K562 (cell line): ENCODE measurements around the gene CMSS1. TPM values are rescaled to one million over a fixed set of nuclear protein-coding genes. Genes with fewer than 3 reads are reported as not detected.

Source experiments
- ATAC-seq: fragments of 200-7000 bp; cut with Tn5 transposase; 3 replicates; pipeline ENCODE4 v1.9.1; 2020; ENCODE audit warnings: moderate library complexity
- BruUV-seq: library from RNA; stranded (reverse); fragments of 400-500 nt; replicated peaks from 2 replicates; lab custom pipeline; 2021; lab: Mats Ljungman, UMichigan
- CTCF ChIA-PET: fragments of 300-600 bp; formaldehyde crosslinking; extraction: SDS; loops from one replicate; lab custom pipeline; 2021; ENCODE audit warnings: low intra/inter-chr PET ratio; lab: Yijun Ruan, JAX
- POLR2A ChIA-PET: fragments of 300-600, 350-650 bp; sonication (Branson Sonifier 250); formaldehyde crosslinking; extraction: SDS; loops from one replicate; lab custom pipeline; 2021; ENCODE audit warnings: antibody characterized with exemption, inconsistent platforms; lab: Yijun Ruan, JAX
- DNase-seq, 4 experiments: peaks; one replicate each; pipeline versions ENCODE4 v3.0.0 to v3.0.0-alpha.2; 2011 to 2018; ENCODE audit warnings: low spot score in 3 of 4, mixed read lengths in 3 of 4; ENCODE audit errors: extremely low read depth in 1 of 4
- FAIRE-seq: peaks from 2 replicates; lab custom pipeline; 2011; peaks lifted over from hg19 to GRCh38; lab: Jason Lieb, UNC
- H2AFZ ChIP-seq: 2 replicates; pipeline ENCODE4 v1.6.0; 2011; ENCODE audit warnings: low read depth, low read length, control low read depth, inconsistent platforms
- H3K27ac ChIP-seq: fragments of 200-600 bp; 3 replicates; pipeline ENCODE4 v1.8.0; 2011; ENCODE audit warnings: low read depth, mild to moderate bottlenecking, control low read depth, inconsistent platforms, low read length, moderate library complexity, mixed read lengths; ENCODE audit errors: extremely low read depth
- H3K27me3 ChIP-seq, 2 experiments: fragments of 300-600 bp in 1 of 2; 2 replicates in 1 of 2; 3 replicates in 1 of 2; pipeline versions ENCODE4 v1.6.0 to v1.8.0; 2011; ENCODE audit warnings: inconsistent platforms in 2 of 2, low read length in 2 of 2, mild to moderate bottlenecking in 1 of 2, mixed read lengths in 1 of 2, moderate library complexity in 1 of 2; ENCODE audit not compliant: control insufficient read depth in 2 of 2, insufficient read depth in 2 of 2
- H3K36me3 ChIP-seq: fragments of 300-600 bp; 3 replicates; pipeline ENCODE4 v1.8.0; 2011; ENCODE audit warnings: mild to moderate bottlenecking, low read length, inconsistent platforms; ENCODE audit not compliant: control insufficient read depth, insufficient read depth
- H3K4me1 ChIP-seq, 2 experiments: fragments of 200-600 bp in 1 of 2; replicated peaks in 1 of 2; 2 replicates in 1 of 2; 3 replicates in 1 of 2; pipeline versions ENCODE4 v1.5.1 to v1.8.0; 2011; ENCODE audit warnings: inconsistent platforms in 2 of 2, low read length in 2 of 2, mild to moderate bottlenecking in 1 of 2, mixed read lengths in 1 of 2, moderate library complexity in 1 of 2; ENCODE audit not compliant: control insufficient read depth in 2 of 2, insufficient read depth in 2 of 2
- H3K4me2 ChIP-seq: 2 replicates; pipeline ENCODE4 v1.6.1; 2011; ENCODE audit warnings: low read length, control low read depth, inconsistent platforms, mixed read lengths; ENCODE audit not compliant: insufficient read depth
- H3K4me3 ChIP-seq: fragments of 200-600 bp; sonication (generic), shearing (Covaris generic); 2 replicates; pipeline ENCODE4 v1.5.1; 2016; ENCODE audit warnings: control low read depth, inconsistent platforms
- H3K79me2 ChIP-seq: fragments of 200-600 bp; 3 replicates; pipeline ENCODE4 v1.8.0; 2011; ENCODE audit warnings: low read length, inconsistent platforms; ENCODE audit not compliant: control insufficient read depth, insufficient read depth
- H3K9ac ChIP-seq, 2 experiments: 2 replicates each; pipeline versions ENCODE4 v1.6.0 to v1.6.1; 2011; ENCODE audit warnings: low read depth in 2 of 2, low read length in 2 of 2, control low read depth in 1 of 2, inconsistent platforms in 1 of 2, mild to moderate bottlenecking in 1 of 2, mixed read lengths in 1 of 2; ENCODE audit not compliant: insufficient read depth in 1 of 2
- H3K9me1 ChIP-seq: one replicate; pipeline ENCODE4 v1.6.0; 2011; ENCODE audit warnings: inconsistent platforms, mild to moderate bottlenecking, low read length, moderate library complexity; ENCODE audit not compliant: control insufficient read depth, insufficient read depth
- H3K9me3 ChIP-seq: replicated peaks from 2 replicates; pipeline ENCODE4 v1.5.1; 2011; ENCODE audit warnings: low read depth, low read length, inconsistent platforms; ENCODE audit not compliant: control insufficient read depth, insufficient read depth
- H4K20me1 ChIP-seq: replicated peaks from 2 replicates; pipeline ENCODE4 v1.6.1; 2011; ENCODE audit warnings: low read length, inconsistent platforms, mixed read lengths; ENCODE audit not compliant: control insufficient read depth, insufficient read depth
- FOXA1 ChIP-seq: fragments of 450-650 bp; IDR thresholded peaks from 2 replicates; pipeline ENCODE4 v1.6.1; 2016; ENCODE audit warnings: mild to moderate bottlenecking, borderline replicate concordance
- NBN ChIP-seq: fragments of 450-650 bp; IDR thresholded peaks from 2 replicates; pipeline ENCODE4 v1.6.1; 2016; ENCODE audit warnings: low read depth, mild to moderate bottlenecking
- PCBP1 ChIP-seq: fragments of 200-400 bp; formaldehyde crosslinking; IDR thresholded peaks from 2 replicates; pipeline ENCODE4 v1.6.1; 2018; ENCODE audit warnings: mild to moderate bottlenecking, low read depth, low read length; ENCODE audit not compliant: poor library complexity, severe bottlenecking
- SNAPC5 ChIP-seq: fragments of 250-450 bp; sonication (Bioruptor Pico); IDR thresholded peaks from 2 replicates; pipeline ENCODE4 v1.8.0; 2021; ENCODE audit warnings: moderate library complexity, mild to moderate bottlenecking, inconsistent platforms
- ZNF316 ChIP-seq: fragments of 450-650 bp; IDR thresholded peaks from 2 replicates; pipeline ENCODE4 v1.6.1; 2016
- WGBS: fragments of 100-300 bp; shearing (Covaris generic); methylation state at CpG from one replicate; pipeline ENCODE4 v1.1.6; 2016; ENCODE audit warnings: low coverage, mixed read lengths; ENCODE audit not compliant: insufficient coverage; ENCODE audit errors: missing lambda C conversion rate; 5-methylcytosine and 5-hydroxymethylcytosine counted together
- in situ Hi-C: fragments of 300-500 bp; cut with MboI; formaldehyde crosslinking; loops from 4 replicates; pipeline ENCODE4 v1.15.0; 2018; ENCODE audit warnings: inconsistent platforms, mixed read lengths
- intact Hi-C: fragments of 100-400 bp; cut with micrococcal nuclease; formaldehyde crosslinking; loops from 2 replicates; pipeline ENCODE4 v1.14.2; 2022
- polyA plus RNA-seq, 8 experiments: library from polyadenylated mRNA; depleted of rRNA in 4 of 8; stranded (reverse) in 5 of 8; unstranded in 3 of 8; fragments of >200 nt; fragmentation: Nextera tagmentation in 2 of 8; fragmentation: Illumina TruSeq in 1 of 8; extraction: Ambion mirVana in 2 of 8; extraction: Trizol in 1 of 8; gene quantifications; 2 replicates each; pipeline versions ENCODE4 v1.2.1 to v1.2.3, GENCODE V29; 2011 to 2014; ENCODE audit warnings: inconsistent platforms in 1 of 8, missing spikeins in 1 of 8
- total RNA-seq, 7 experiments: library from RNA; depleted of rRNA in 6 of 7; stranded (reverse); fragments of >200 nt in 6 of 7; fragmentation: Illumina TruSeq in 2 of 7; extraction: Trizol in 2 of 7; gene quantifications; 2 replicates each; pipeline versions ENCODE4 v1.2.1 to v1.2.3, GENCODE V29; 2011 to 2021; ENCODE audit warnings: low replicate concordance in 1 of 7
- TF ChIP-seq, protein P1 (sequence below): fragments of 250-450 bp; sonication (Bioruptor Pico); IDR thresholded peaks from 2 replicates; pipeline ENCODE4 v1.9.0; 2021; ENCODE audit warnings: mild to moderate bottlenecking
- TF ChIP-seq, protein P2 (sequence below), 2 experiments: fragments of 450-650 bp; formaldehyde crosslinking in 1 of 2; IDR thresholded peaks; 2 replicates each; pipeline versions ENCODE4 v1.4.0 to v1.6.1; 2014 to 2020; ENCODE audit warnings: mild to moderate bottlenecking in 2 of 2, borderline replicate concordance in 1 of 2, low read depth in 1 of 2

The CMSS1 gene
- total and polyA plus RNA-seq, 9 of the 15 experiments (the other 6 are each of a cell fraction or from before 2014, with no cell fraction given), result 46.9 to 109 (median 72.3) TPM

DNA sequence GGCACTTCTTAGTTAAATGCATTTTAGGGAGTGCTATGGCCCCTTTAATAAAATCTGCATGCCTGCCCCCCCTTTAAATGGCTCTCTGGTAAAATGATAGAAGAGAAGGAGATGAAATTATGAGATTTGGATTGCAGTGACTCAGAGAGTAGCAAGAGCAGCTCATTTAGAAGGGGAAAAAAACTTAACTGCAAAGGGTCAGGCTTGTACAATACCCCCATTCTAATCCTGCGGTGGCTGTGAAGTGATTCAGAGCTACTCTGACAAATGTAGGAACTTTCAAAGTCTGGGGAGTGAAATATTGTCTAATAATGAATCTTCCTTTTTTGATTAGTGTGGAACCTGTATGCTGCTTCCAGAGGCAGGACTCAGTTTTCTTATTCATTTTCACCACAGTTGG, 399.1 kb downstream of the CMSS1 start:
- Histone ChIP-seq H3K9ac (no peak overlapping the region), H3K4me1 (no peaks in the 10 kb centered on the region), H3K4me2 (no peak overlapping the region), H3K9me3 (0 out of 2 replicates have a peak, but pooled peaks cover 1% of the 10 kb centered on the region), H3K27ac (no peak overlapping the region), H2AFZ (no peak overlapping the region), H3K36me3 (no peaks in the 10 kb centered on the region), H3K9me1 (no peaks in the 10 kb centered on the region), H3K79me2 (no peaks in the 10 kb centered on the region), H3K4me3 (no peak overlapping the region), H3K27me3 (no peaks in the 10 kb centered on the region), H4K20me1 (no peaks in the 10 kb centered on the region)
- ATAC-seq, result no peak
- intact Hi-C loops (no loop called here), in situ Hi-C loops (no loop called here)
- 0% methylated on average over 1 of the region's 1 CpG for WGBS
- no peak for DNase-seq
- ChIA-PET CTCF (no interaction called here), POLR2A (no interaction called here)
- no TSS peak for BruUV-seq
- FAIRE-seq, result no peak
- TF ChIP-seq, protein P1, sequence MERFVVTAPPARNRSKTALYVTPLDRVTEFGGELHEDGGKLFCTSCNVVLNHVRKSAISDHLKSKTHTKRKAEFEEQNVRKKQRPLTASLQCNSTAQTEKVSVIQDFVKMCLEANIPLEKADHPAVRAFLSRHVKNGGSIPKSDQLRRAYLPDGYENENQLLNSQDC (CRISPR knock-in tag), result no peak
- TF ChIP-seq, protein P2, sequence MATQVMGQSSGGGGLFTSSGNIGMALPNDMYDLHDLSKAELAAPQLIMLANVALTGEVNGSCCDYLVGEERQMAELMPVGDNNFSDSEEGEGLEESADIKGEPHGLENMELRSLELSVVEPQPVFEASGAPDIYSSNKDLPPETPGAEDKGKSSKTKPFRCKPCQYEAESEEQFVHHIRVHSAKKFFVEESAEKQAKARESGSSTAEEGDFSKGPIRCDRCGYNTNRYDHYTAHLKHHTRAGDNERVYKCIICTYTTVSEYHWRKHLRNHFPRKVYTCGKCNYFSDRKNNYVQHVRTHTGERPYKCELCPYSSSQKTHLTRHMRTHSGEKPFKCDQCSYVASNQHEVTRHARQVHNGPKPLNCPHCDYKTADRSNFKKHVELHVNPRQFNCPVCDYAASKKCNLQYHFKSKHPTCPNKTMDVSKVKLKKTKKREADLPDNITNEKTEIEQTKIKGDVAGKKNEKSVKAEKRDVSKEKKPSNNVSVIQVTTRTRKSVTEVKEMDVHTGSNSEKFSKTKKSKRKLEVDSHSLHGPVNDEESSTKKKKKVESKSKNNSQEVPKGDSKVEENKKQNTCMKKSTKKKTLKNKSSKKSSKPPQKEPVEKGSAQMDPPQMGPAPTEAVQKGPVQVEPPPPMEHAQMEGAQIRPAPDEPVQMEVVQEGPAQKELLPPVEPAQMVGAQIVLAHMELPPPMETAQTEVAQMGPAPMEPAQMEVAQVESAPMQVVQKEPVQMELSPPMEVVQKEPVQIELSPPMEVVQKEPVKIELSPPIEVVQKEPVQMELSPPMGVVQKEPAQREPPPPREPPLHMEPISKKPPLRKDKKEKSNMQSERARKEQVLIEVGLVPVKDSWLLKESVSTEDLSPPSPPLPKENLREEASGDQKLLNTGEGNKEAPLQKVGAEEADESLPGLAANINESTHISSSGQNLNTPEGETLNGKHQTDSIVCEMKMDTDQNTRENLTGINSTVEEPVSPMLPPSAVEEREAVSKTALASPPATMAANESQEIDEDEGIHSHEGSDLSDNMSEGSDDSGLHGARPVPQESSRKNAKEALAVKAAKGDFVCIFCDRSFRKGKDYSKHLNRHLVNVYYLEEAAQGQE (IDR thresholded peaks at IDR 0.05; ENCODE audit: borderline replicate concordance), result no peak
- TF ChIP-seq, protein P2 (CRISPR knock-in tag; IDR thresholded peaks at IDR 0.05; ENCODE audit: low read depth), result no peak
- TF ChIP-seq ZNF316 (no peak), PCBP1 (no peak), NBN (no peak), SNAPC5 (no peak), FOXA1 (no peak)
